ENCODE measurements around the gene ADIPOR1. TPM values are rescaled to one million over a fixed set of nuclear protein-coding genes. Genes with fewer than 3 reads are reported as not detected.

ADIPOR1 gene
- total RNA-seq, 1 donor from 2014 or later, result 52.9 TPM

DNA sequence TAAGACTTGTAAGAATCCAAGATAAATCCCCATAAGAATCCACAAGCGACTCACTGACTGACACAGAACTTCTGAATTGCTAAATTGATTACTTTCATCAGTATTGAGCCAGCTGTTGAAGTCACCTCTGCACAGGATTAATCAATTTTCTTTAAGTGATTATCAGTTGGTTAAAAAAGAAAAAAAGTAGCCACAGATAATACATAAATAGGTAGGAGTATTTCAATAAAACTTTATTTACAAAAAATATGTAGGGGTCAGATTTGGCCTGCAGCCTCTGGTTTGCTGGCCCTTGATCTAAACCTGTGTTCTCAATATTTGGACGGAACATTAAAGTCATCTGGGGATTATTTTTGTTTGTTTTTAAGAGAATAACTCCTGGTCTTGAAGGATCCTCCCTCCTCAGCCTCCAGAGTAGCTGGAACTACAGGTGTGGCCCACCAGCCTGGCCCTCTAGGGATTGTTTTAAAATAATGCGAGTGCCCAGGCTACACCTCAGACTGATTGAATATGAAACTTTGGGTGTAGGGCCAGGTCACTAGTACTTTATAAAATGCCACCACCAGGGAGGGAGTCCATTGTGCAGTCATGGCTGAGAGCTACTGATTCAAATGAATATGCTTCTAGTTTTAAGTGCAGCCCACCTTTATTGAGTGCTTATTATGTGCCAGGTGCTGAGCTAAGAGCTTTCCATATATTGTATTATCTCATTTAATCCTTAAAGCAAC lies 42.3 kb upstream of the ADIPOR1 start:
- Mint-ChIP-seq H3K9me3 (ENCODE audit: unreplicated experiment) (no peaks in the 10 kb centered on the region), H3K4me3 (ENCODE audit: unreplicated experiment) (no peak overlapping the region), H3K36me3 (ENCODE audit: low read depth, unreplicated experiment) (no peaks in the 10 kb centered on the region), H3K27ac (ENCODE audit: unreplicated experiment) (no peak overlapping the region), H3K4me1 (ENCODE audit: unreplicated experiment) (no peaks in the 10 kb centered on the region), H3K27me3 (ENCODE audit: unreplicated experiment) (peaks cover 4% of the 10 kb centered on the region)
- TF ChIP-seq, protein P1, sequence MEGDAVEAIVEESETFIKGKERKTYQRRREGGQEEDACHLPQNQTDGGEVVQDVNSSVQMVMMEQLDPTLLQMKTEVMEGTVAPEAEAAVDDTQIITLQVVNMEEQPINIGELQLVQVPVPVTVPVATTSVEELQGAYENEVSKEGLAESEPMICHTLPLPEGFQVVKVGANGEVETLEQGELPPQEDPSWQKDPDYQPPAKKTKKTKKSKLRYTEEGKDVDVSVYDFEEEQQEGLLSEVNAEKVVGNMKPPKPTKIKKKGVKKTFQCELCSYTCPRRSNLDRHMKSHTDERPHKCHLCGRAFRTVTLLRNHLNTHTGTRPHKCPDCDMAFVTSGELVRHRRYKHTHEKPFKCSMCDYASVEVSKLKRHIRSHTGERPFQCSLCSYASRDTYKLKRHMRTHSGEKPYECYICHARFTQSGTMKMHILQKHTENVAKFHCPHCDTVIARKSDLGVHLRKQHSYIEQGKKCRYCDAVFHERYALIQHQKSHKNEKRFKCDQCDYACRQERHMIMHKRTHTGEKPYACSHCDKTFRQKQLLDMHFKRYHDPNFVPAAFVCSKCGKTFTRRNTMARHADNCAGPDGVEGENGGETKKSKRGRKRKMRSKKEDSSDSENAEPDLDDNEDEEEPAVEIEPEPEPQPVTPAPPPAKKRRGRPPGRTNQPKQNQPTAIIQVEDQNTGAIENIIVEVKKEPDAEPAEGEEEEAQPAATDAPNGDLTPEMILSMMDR (IDR thresholded peaks at IDR 0.05; ENCODE audit: unreplicated experiment), result no peak
- DNase-seq (ENCODE audit: low spot score), result no peak

DNA sequence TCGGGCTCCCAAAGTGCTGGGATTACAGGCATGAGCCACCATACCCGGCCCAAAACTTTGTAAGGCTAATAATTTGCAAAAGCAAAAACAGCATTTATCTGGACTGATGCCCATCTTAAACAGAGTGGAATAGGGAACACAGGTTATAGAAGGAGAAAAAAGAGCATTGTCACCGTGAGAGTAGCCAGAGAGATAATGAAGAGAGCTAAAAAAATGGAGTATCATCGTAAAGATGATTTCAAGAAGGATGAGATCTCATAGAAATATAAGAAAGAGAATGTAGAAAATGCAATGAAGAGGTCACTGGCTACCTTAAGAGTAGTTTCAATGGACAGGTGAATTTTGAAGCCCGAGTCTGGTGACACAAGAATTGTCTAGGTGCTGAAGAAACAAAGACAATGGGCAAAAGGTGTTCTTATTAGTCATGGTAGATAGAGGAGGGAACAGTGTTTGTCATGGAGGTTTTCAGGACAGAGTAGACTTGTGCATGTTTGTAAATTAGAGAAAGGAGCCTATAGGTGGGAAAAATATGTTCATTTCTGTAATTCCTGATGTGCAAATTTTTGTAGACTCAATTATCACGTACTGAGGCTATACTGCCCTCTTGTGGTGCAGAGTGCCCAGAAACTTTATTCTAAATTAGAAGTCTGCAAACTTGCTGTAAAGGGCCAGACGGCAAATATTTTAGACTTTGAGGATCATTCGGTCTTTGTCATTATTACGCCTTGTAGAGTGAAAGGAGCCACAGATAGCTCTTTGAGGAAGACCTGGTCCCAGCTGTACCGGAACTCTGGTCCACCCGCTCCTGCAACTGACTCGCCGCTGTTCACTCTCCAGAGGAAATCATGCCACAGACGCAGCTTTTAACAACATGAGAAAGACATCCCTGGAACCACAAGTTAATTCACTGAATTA lies 41.0 kb upstream of the ADIPOR1 start:
- Mint-ChIP-seq H3K27ac (ENCODE audit: unreplicated experiment) (no peak overlapping the region), H3K9me3 (ENCODE audit: unreplicated experiment) (no peaks in the 10 kb centered on the region), H3K27me3 (ENCODE audit: unreplicated experiment) (peaks cover 4% of the 10 kb centered on the region), H3K4me1 (ENCODE audit: unreplicated experiment) (no peaks in the 10 kb centered on the region), H3K4me3 (ENCODE audit: unreplicated experiment) (no peak overlapping the region), H3K36me3 (ENCODE audit: low read depth, unreplicated experiment) (no peaks in the 10 kb centered on the region)
- TF ChIP-seq, protein P1 (IDR thresholded peaks at IDR 0.05; ENCODE audit: unreplicated experiment), result peak; percentile 76
- DNase-seq (ENCODE audit: low spot score), result peak; percentile 65

DNA sequence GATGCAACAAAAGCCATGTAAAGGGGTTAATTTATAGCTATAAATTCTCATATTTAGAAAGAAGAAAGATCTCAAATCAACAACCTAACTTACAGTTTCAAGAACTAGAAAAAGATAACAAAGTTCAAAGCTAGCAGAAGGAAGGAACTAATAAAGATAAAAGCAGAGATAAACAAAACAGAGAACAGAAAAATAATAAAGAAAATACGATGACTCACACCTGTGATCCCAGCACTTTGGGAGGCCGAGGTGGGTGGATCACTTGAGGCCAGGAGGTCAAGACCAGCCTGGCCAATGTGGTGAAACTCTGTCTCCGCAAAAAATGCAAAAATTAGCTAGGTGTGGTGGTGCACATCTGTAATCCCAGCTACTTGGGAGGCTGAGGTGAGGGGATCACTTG lies 36.6 kb upstream of the ADIPOR1 start:
- no peak for DNase-seq (ENCODE audit: low spot score)
- Mint-ChIP-seq H3K4me1 (ENCODE audit: unreplicated experiment) (peaks cover 12% of the 10 kb centered on the region), H3K27me3 (ENCODE audit: unreplicated experiment) (peaks cover 2% of the 10 kb centered on the region), H3K4me3 (ENCODE audit: unreplicated experiment) (no peak overlapping the region), H3K9me3 (ENCODE audit: unreplicated experiment) (no peaks in the 10 kb centered on the region), H3K36me3 (ENCODE audit: low read depth, unreplicated experiment) (no peaks in the 10 kb centered on the region), H3K27ac (ENCODE audit: unreplicated experiment) (no peak overlapping the region)
- TF ChIP-seq, protein P1 (IDR thresholded peaks at IDR 0.05; ENCODE audit: unreplicated experiment), result no peak

DNA sequence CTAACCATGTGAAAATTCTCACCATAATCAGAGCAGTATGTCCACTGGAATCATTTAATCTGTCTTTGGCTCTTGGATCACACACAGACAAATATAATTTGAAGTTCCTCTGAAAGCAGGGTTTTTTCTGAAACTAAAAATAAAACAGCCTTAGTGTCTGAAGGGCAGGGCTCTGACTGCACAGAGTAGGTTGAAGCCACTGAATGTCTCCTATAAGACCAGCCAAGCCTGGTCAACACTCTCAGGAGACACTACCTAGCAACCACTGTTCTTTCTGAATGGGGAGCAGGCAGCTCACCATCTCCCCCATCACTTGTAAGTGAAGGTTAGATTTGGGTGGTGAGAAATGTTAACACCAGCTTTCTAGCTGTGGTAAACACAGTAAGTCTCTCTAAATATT lies 33.0 kb upstream of the ADIPOR1 start:
- H3K27me3 Mint-ChIP-seq (ENCODE audit: unreplicated experiment), result peaks cover 4% of the 10 kb centered on the region
- TF ChIP-seq, protein P1 (IDR thresholded peaks at IDR 0.05; ENCODE audit: unreplicated experiment), result no peak
- H3K27ac Mint-ChIP-seq (ENCODE audit: unreplicated experiment), result no peak overlapping the region
- peaks cover 12% of the 10 kb centered on the region for H3K4me1 Mint-ChIP-seq (ENCODE audit: unreplicated experiment)
- H3K4me3 Mint-ChIP-seq (ENCODE audit: unreplicated experiment), result no peak overlapping the region
- no peak for DNase-seq (ENCODE audit: low spot score)
- H3K36me3 Mint-ChIP-seq (ENCODE audit: low read depth, unreplicated experiment), result no peaks in the 10 kb centered on the region
- no peaks in the 10 kb centered on the region for H3K9me3 Mint-ChIP-seq (ENCODE audit: unreplicated experiment)

DNA sequence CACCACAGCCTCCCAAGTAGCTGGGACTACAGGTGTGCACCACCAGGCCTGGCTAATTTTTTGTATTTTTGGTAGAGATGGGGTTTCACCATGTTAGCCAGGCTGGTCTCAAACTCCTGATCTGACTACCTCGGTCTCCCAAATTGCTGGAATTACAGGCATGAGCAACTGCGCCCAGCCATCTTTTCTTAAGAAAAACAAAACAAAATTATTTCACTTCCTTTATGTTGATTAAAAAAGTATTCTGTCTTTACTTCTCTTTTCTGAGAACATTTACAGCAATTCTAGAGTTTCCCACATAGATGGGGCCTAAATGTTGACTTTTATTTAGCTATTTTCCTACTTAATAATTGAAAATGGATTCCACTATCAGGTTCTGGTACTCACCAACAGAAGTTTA lies 31.8 kb upstream of the ADIPOR1 start:
- no peak overlapping the region for H3K27ac Mint-ChIP-seq (ENCODE audit: unreplicated experiment)
- H3K4me1 Mint-ChIP-seq (ENCODE audit: unreplicated experiment), result peaks cover 12% of the 10 kb centered on the region
- DNase-seq (ENCODE audit: low spot score), result no peak

More for the DNA sequence above, 31.8 kb upstream of the ADIPOR1 start:
- Mint-ChIP-seq H3K9me3 (ENCODE audit: unreplicated experiment) (no peaks in the 10 kb centered on the region), H3K36me3 (ENCODE audit: low read depth, unreplicated experiment) (no peaks in the 10 kb centered on the region), H3K4me3 (ENCODE audit: unreplicated experiment) (no peak overlapping the region), H3K27me3 (ENCODE audit: unreplicated experiment) (peaks cover 4% of the 10 kb centered on the region)
- TF ChIP-seq, protein P1 (IDR thresholded peaks at IDR 0.05; ENCODE audit: unreplicated experiment), result no peak

Data from endothelial cell (in vitro differentiated cells).